C4-2B (cell line): Measurements from ENCODE around the gene NAXD.

Experiments
- ZFX ChIP-seq: fragments of 450-650 bp; IDR thresholded peaks from 2 replicates; pipeline ENCODE4 v1.6.1; 2017
- TF ChIP-seq, protein P1 (sequence below): fragments of 450-650 bp; conservative IDR thresholded peaks from 2 replicates; pipeline ENCODE4 v1.5.1; 2017; ENCODE audit warnings: mild to moderate bottlenecking

- TF ChIP-seq, protein P1, sequence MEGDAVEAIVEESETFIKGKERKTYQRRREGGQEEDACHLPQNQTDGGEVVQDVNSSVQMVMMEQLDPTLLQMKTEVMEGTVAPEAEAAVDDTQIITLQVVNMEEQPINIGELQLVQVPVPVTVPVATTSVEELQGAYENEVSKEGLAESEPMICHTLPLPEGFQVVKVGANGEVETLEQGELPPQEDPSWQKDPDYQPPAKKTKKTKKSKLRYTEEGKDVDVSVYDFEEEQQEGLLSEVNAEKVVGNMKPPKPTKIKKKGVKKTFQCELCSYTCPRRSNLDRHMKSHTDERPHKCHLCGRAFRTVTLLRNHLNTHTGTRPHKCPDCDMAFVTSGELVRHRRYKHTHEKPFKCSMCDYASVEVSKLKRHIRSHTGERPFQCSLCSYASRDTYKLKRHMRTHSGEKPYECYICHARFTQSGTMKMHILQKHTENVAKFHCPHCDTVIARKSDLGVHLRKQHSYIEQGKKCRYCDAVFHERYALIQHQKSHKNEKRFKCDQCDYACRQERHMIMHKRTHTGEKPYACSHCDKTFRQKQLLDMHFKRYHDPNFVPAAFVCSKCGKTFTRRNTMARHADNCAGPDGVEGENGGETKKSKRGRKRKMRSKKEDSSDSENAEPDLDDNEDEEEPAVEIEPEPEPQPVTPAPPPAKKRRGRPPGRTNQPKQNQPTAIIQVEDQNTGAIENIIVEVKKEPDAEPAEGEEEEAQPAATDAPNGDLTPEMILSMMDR, result no peak
- TF ChIP-seq ZFX, result no peak
These were observed 38.4 kb upstream of the NAXD start for GRCh38 chr13:110576736-110577476.
